Activated CD4-positive, alpha-beta T cell treated with anti-CD3 and anti-CD28 coated beads, Interleukin-2, amount 10 ng/mL, durations not matched to agents 24 days and 14 days (primary cell): ENCODE measurements around the gene CCL19. TPM values are rescaled to one million over a fixed set of nuclear protein-coding genes. Genes with fewer than 3 reads are reported as not detected.

Source experiments
- DNase-seq: peaks from one replicate; pipeline ENCODE4 v3.0.0; 2022
- H3K27ac Mint-ChIP-seq: one replicate; pipeline ENCODE4 v1.8.0; 2022; ENCODE audit warnings: mild to moderate bottlenecking, mixed read lengths
- H3K27me3 Mint-ChIP-seq: one replicate; pipeline ENCODE4 v1.8.0; 2022; ENCODE audit warnings: mixed read lengths
- H3K36me3 Mint-ChIP-seq: one replicate; pipeline ENCODE4 v1.8.0; 2022; ENCODE audit warnings: low read depth, mild to moderate bottlenecking, mixed read lengths
- H3K4me1 Mint-ChIP-seq: one replicate; pipeline ENCODE4 v1.8.0; 2021; ENCODE audit warnings: mixed read lengths
- H3K4me3 Mint-ChIP-seq: one replicate; pipeline ENCODE4 v1.8.0; 2022; ENCODE audit warnings: mild to moderate bottlenecking, moderate library complexity, mixed read lengths
- H3K9me3 Mint-ChIP-seq: one replicate; pipeline ENCODE4 v1.8.0; 2021; ENCODE audit warnings: mixed read lengths
- intact Hi-C: fragments of 100-400 bp; cut with micrococcal nuclease; formaldehyde crosslinking; loops from one replicate; pipeline ENCODE4 v1.15.1; 2023
- total RNA-seq: library from RNA; stranded (reverse); gene quantifications from 2 replicates; pipeline ENCODE4 v1.2.3, GENCODE V29; 2022

CCL19 gene
- total RNA-seq, 1 donor from 2014 or later: not detected

GRCh38 chr9:34710023-34710422, 18.9 kb upstream of the CCL19 start, which contains the start of gene CCL21:
Gene CCL21, minus strand, starts transcription at chr9:34710136. Its CDS starts 70 bp downstream, at chr9:34710066.
- H3K4me1 Mint-ChIP-seq: no peaks in the 10 kb centered on the region
- intact Hi-C loops: no loop called here
- H3K4me3 Mint-ChIP-seq: no peak within 1 kb of the TSS
- no peak within 1 kb of the TSS for H3K27ac Mint-ChIP-seq
- no peak for DNase-seq
- H3K9me3 Mint-ChIP-seq: no peaks in the 10 kb centered on the region
- no peaks in the 10 kb centered on the region for H3K36me3 Mint-ChIP-seq
- peaks cover 26% of the 10 kb centered on the region for H3K27me3 Mint-ChIP-seq

GRCh38 chr9:34709196-34709978, 18.3 kb upstream of the CCL19 start:
- H3K27me3 Mint-ChIP-seq: peaks cover 26% of the 10 kb centered on the region
- no peak overlapping the region for H3K27ac Mint-ChIP-seq
- H3K36me3 Mint-ChIP-seq: no peaks in the 10 kb centered on the region
- H3K9me3 Mint-ChIP-seq: no peaks in the 10 kb centered on the region
- H3K4me1 Mint-ChIP-seq: no peaks in the 10 kb centered on the region
- H3K4me3 Mint-ChIP-seq: no peak overlapping the region
- no peak for DNase-seq
- intact Hi-C loops: no loop called here

GRCh38 chr9:34707130-34707529, 16.1 kb upstream of the CCL19 start:
- DNase-seq: no peak
- H3K9me3 Mint-ChIP-seq: no peaks in the 10 kb centered on the region
- intact Hi-C loops: no loop called here
- no peak overlapping the region for H3K4me3 Mint-ChIP-seq
- H3K27ac Mint-ChIP-seq: no peak overlapping the region
- H3K27me3 Mint-ChIP-seq: peaks cover 10% of the 10 kb centered on the region
- H3K4me1 Mint-ChIP-seq: peaks cover under 1% of the 10 kb centered on the region
- no peaks in the 10 kb centered on the region for H3K36me3 Mint-ChIP-seq

DNA sequence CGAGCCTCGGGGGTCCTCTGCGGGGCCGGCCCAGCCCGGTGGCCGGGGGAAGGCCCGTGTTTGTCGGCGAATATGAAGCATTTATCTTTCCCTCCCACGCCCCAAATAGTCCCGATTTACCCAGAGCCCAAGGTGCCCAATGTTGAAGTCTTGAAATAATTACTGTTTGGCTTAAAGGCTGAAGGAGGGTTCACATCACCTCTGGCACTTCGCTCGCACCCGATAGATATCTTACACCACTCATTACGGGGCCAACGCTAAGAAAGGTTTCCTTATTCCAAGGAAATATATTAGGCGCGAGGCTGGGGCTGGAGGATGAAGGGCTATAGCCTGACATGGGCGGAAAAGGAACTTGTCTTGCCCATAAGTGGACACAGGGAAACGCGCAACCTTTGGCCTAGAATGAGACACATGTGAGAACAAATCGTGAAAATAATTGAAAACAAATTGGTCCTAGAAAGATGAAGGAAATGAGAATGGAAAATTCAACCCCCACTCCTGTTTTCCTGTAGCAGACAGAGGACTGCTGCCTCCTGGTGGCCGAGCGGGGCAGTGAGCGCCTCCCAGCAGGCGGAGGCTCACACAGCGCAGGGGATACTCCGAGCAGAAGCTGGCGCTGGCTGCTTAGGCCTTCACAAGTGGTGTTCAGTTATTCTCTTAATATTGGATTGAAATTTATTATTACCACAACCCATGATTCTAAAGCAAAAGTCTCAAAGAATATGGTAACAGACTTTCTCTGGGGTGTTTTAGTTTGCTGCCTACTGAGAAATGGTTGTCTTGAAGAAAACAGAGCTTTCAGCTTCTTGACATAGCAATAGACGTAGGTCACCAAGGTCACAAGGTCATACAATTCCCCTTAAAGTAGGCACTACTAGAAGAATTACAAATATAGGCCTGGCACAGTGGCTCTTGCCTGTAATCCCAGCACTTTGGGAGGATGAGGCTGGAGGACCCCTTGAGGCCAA, 11.0 kb upstream of the CCL19 start:
- H3K27me3 Mint-ChIP-seq: peaks cover 24% of the 10 kb centered on the region
- H3K36me3 Mint-ChIP-seq: no peaks in the 10 kb centered on the region
- no peaks in the 10 kb centered on the region for H3K9me3 Mint-ChIP-seq

GRCh38 chr9:34701023-34701768, 10.1 kb upstream of the CCL19 start:
- Mint-ChIP-seq H3K4me3 (peak overlapping the region; percentile 77), H3K36me3 (no peaks in the 10 kb centered on the region), H3K27ac (no peak overlapping the region), H3K27me3 (peaks cover 21% of the 10 kb centered on the region), H3K4me1 (peaks cover 9% of the 10 kb centered on the region), H3K9me3 (no peaks in the 10 kb centered on the region)
- DNase-seq: peak; percentile 94
- intact Hi-C loops: loop anchor here (1.0 to 5.0 kb wide), 4 partner anchors 26 to 286 kb away; partner anchors contain the start of genes DNAJB5 and RPP25L

More for the DNA sequence above, 11.0 kb upstream of the CCL19 start:
- peaks cover 9% of the 10 kb centered on the region for H3K4me1 Mint-ChIP-seq
- no peak overlapping the region for H3K27ac Mint-ChIP-seq
- intact Hi-C loops: loop anchor here (1.0 to 5.0 kb wide), 5 partner anchors 27 to 285 kb away; partner anchors contain the start of genes DNAJB5 and RPP25L
- peak overlapping the region; percentile 77 for H3K4me3 Mint-ChIP-seq
- peak; percentile 94 for DNase-seq

DNA sequence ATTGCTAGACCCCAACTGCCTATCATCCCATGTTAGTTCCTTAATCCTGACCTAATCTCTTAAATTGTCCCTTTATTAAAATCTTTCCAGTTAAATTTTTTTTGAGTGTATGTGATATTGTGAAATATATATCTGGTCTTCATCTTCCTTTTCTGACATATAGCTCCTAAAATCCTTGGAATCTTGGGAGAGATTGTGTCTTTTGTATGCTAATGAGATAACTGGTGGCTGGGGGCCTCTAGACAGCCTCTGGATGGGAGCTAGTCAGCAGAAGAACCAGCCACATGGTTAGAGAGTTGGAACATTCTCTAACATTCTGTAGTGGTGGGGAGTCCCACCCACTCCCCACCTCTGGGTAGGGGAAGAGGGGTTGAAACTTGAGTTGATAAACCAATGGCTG, 3.7 kb upstream of the CCL19 start:
- H3K27ac Mint-ChIP-seq: no peak overlapping the region
- intact Hi-C loops: no loop called here

GRCh38 chr9:34693560-34693959, 2.5 kb upstream of the CCL19 start:
- DNase-seq: no peak

More for the DNA sequence above, 3.7 kb upstream of the CCL19 start:
- Mint-ChIP-seq H3K4me3 (no peak overlapping the region), H3K9me3 (no peaks in the 10 kb centered on the region), H3K4me1 (no peaks in the 10 kb centered on the region), H3K27me3 (peaks cover 9% of the 10 kb centered on the region), H3K36me3 (no peaks in the 10 kb centered on the region)
- no peak for DNase-seq

GRCh38 chr9:34691936-34692315, 850 bp upstream of the CCL19 start:
- Mint-ChIP-seq H3K4me1 (no peaks in the 10 kb centered on the region), H3K9me3 (no peaks in the 10 kb centered on the region), H3K4me3 (no peak overlapping the region), H3K36me3 (no peaks in the 10 kb centered on the region), H3K27ac (no peak overlapping the region), H3K27me3 (peaks cover 3% of the 10 kb centered on the region)
- DNase-seq: no peak
- intact Hi-C loops: no loop called here

More at GRCh38 chr9:34693560-34693959, 2.5 kb upstream of the CCL19 start:
- no peaks in the 10 kb centered on the region for H3K9me3 Mint-ChIP-seq
- peaks cover 3% of the 10 kb centered on the region for H3K27me3 Mint-ChIP-seq
- no peak overlapping the region for H3K27ac Mint-ChIP-seq
- no peaks in the 10 kb centered on the region for H3K4me1 Mint-ChIP-seq
- no peaks in the 10 kb centered on the region for H3K36me3 Mint-ChIP-seq
- no peak overlapping the region for H3K4me3 Mint-ChIP-seq
- intact Hi-C loops: no loop called here

GRCh38 chr9:34689512-34689911, 1.6 kb downstream of the CCL19 start:
- Mint-ChIP-seq H3K4me3 (no peak overlapping the region), H3K27me3 (no peaks in the 10 kb centered on the region), H3K27ac (no peak overlapping the region), H3K4me1 (peaks cover 2% of the 10 kb centered on the region), H3K9me3 (no peaks in the 10 kb centered on the region), H3K36me3 (no peaks in the 10 kb centered on the region)
- DNase-seq: no peak
- intact Hi-C loops: no loop called here

GRCh38 chr9:34689116-34689470, 2.0 kb downstream of the CCL19 start:
- no peak overlapping the region for H3K27ac Mint-ChIP-seq
- no peak for DNase-seq
- no peaks in the 10 kb centered on the region for H3K36me3 Mint-ChIP-seq
- no peaks in the 10 kb centered on the region for H3K9me3 Mint-ChIP-seq
- intact Hi-C loops: no loop called here
- peaks cover 2% of the 10 kb centered on the region for H3K4me1 Mint-ChIP-seq
- no peaks in the 10 kb centered on the region for H3K27me3 Mint-ChIP-seq
- H3K4me3 Mint-ChIP-seq: no peak overlapping the region

GRCh38 chr9:34688329-34689115, 2.6 kb downstream of the CCL19 start:
- no peak overlapping the region for H3K27ac Mint-ChIP-seq
- intact Hi-C loops: no loop called here
- peaks cover 2% of the 10 kb centered on the region for H3K4me1 Mint-ChIP-seq
- no peak overlapping the region for H3K4me3 Mint-ChIP-seq
- H3K9me3 Mint-ChIP-seq: no peaks in the 10 kb centered on the region
- no peaks in the 10 kb centered on the region for H3K27me3 Mint-ChIP-seq
- H3K36me3 Mint-ChIP-seq: no peaks in the 10 kb centered on the region
- no peak for DNase-seq

- Mint-ChIP-seq H3K4me3 (no peak overlapping the region), H3K9me3 (no peaks in the 10 kb centered on the region), H3K36me3 (no peaks in the 10 kb centered on the region), H3K27me3 (no peaks in the 10 kb centered on the region), H3K27ac (no peak overlapping the region), H3K4me1 (peaks cover 2% of the 10 kb centered on the region)
- DNase-seq: no peak
- intact Hi-C loops: no loop called here
Measured at GRCh38 chr9:34687276-34688030, 3.6 kb downstream of the CCL19 start.
